Gastroesophageal sphincter (tissue), 4 donors: ENCODE results near the gene SLC26A3. TPM values are rescaled to one million over a fixed set of nuclear protein-coding genes. Genes with fewer than 3 reads are reported as not detected.

Experiments used
- ATAC-seq: fragments of 150-250 bp; one replicate; pipeline ENCODE4 v1.9.1; 2016; ENCODE audit warnings: mild to moderate bottlenecking, moderate library complexity
- H3K27ac ChIP-seq, 4 donors: fragments of 200-600 bp; sonication (generic) in 3 of 4; 1 replicate in 3 of 4; 2 replicates in 1 of 4; pipeline ENCODE4 v1.5.1; 2016 to 2019
- H3K27me3 ChIP-seq: fragments of 200-600 bp; sonication (generic); one replicate; pipeline ENCODE4 v1.5.1; 2019
- H3K36me3 ChIP-seq, 2 donors: fragments of 200-600 bp; sonication (generic); one replicate each; pipeline ENCODE4 v1.5.1; 2019; ENCODE audit warnings: control low read depth in 1 of 2
- H3K4me1 ChIP-seq, 3 donors: fragments of 200-600 bp; sonication (generic); 1 replicate in 2 of 3; 2 replicates in 1 of 3; pipeline ENCODE4 v1.5.1; 2016 to 2019; ENCODE audit warnings: control low read depth in 2 of 3
- H3K4me3 ChIP-seq, 2 donors: fragments of 200-600 bp; sonication (generic); one replicate each; pipeline ENCODE4 v1.5.1; 2019; ENCODE audit warnings: mild to moderate bottlenecking in 1 of 2, moderate library complexity in 1 of 2
- H3K9me3 ChIP-seq, 3 donors: fragments of 200-600 bp; sonication (generic); one replicate each; pipeline ENCODE4 v1.5.1; 2017 to 2019; ENCODE audit warnings: control low read depth in 2 of 3
- EP300 ChIP-seq: sonication (generic); formaldehyde crosslinking; IDR thresholded peaks from one replicate; pipeline ENCODE4 v1.6.1; 2017; ENCODE audit warnings: antibody characterized with exemption, mild to moderate bottlenecking
- POLR2A ChIP-seq, 2 donors: fragments of 450-650 bp; IDR thresholded peaks; one replicate each; pipeline ENCODE4 v1.6.1; 2017; ENCODE audit warnings: antibody characterized with exemption in 2 of 2, mild to moderate bottlenecking in 2 of 2, moderate library complexity in 1 of 2
- POLR2AphosphoS5 ChIP-seq: sonication (generic); formaldehyde crosslinking; IDR thresholded peaks from one replicate; pipeline ENCODE4 v1.6.1; 2017; ENCODE audit warnings: antibody characterized with exemption
- WGBS, 2 donors: methylation state at CpG; one replicate each; pipeline ENCODE4 v1.1.5; 2018; ENCODE audit warnings: low coverage in 1 of 2; 5-methylcytosine and 5-hydroxymethylcytosine counted together
- total RNA-seq, 4 donors: library from RNA; depleted of rRNA; stranded (reverse); fragments of >200 nt; gene quantifications; one replicate each; pipeline ENCODE4 v1.1.0, GENCODE V29; 2016
- TF ChIP-seq, protein P1 (sequence below), 4 experiments: fragments of 200-600 bp in 2 of 4; fragments of 450-650 bp in 2 of 4; sonication (generic) in 1 of 4; IDR thresholded peaks; one replicate each; pipeline ENCODE4 v1.5.1; 2017 to 2019; ENCODE audit warnings: antibody characterized with exemption in 4 of 4, mild to moderate bottlenecking in 2 of 4, moderate library complexity in 2 of 4

The SLC26A3 gene
- total RNA-seq, 4 donors from 2014 or later = 0.81 to 13.1 (median 8.6) TPM

DNA sequence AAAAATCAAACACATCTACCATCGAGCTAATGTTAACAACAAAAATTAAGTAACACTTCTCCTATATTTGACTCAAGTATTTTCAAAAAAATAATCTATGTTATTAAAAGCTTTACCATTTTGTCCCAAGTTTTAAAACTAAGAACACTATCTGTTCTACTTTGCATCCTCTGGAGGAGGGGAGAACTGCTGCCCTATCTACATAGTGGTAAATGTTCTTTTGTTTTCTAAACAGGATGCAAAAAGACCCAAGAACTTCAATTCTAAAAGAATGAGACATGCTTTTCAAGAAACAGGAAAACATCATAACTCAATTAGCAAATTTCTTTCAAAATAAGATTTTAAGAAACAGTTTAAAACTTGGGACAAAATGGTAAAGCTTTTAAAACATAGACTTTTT lies 14.8 kb downstream of the SLC26A3 start:
- WGBS, 2 donors = 38 to 86% methylated on average over 1 of the region's 1 CpG
- Histone ChIP-seq H3K4me1 (peaks cover 5 to 41% (median 14%) of the 10 kb centered on the region in 3 donors), H3K27me3 (no peaks in the 10 kb centered on the region), H3K36me3 (no peaks in the 10 kb centered on the region), H3K4me3 (no peak overlapping the region), H3K9me3 (no peaks in the 10 kb centered on the region), H3K27ac (peak overlapping the region in 2 of 4 donors; percentile 78 to 81)
- ATAC-seq = no peak
- TF ChIP-seq POLR2A (IDR thresholded peaks at IDR 0.05) (no peak), POLR2AphosphoS5 (no peak), EP300 (no peak)
- TF ChIP-seq, protein P1, sequence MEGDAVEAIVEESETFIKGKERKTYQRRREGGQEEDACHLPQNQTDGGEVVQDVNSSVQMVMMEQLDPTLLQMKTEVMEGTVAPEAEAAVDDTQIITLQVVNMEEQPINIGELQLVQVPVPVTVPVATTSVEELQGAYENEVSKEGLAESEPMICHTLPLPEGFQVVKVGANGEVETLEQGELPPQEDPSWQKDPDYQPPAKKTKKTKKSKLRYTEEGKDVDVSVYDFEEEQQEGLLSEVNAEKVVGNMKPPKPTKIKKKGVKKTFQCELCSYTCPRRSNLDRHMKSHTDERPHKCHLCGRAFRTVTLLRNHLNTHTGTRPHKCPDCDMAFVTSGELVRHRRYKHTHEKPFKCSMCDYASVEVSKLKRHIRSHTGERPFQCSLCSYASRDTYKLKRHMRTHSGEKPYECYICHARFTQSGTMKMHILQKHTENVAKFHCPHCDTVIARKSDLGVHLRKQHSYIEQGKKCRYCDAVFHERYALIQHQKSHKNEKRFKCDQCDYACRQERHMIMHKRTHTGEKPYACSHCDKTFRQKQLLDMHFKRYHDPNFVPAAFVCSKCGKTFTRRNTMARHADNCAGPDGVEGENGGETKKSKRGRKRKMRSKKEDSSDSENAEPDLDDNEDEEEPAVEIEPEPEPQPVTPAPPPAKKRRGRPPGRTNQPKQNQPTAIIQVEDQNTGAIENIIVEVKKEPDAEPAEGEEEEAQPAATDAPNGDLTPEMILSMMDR (IDR thresholded peaks at IDR 0.05) = no peak

DNA sequence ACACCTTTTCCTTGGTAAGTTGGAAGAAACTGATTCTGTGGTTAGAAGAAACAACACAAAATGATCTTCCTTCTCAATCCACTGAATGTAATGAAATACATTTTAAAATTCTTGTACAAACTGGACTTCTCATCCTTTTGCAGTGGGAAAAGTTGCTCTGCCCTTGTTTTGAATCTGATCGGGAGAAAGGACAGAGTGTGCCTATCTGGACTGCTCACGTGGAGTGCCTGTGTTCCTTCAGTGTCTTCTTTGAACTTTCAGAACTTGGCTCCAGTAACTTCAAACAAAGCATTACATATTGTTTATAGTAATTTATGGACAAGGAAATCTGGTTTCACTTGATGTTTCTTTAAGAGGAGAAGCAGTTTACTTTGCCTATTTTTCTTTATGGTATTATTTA lies 17.1 kb downstream of the SLC26A3 start:
- ATAC-seq = peak; percentile 82
- peak overlapping the region; percentile 78 to 81 (median 80) for H3K27ac ChIP-seq

DNA sequence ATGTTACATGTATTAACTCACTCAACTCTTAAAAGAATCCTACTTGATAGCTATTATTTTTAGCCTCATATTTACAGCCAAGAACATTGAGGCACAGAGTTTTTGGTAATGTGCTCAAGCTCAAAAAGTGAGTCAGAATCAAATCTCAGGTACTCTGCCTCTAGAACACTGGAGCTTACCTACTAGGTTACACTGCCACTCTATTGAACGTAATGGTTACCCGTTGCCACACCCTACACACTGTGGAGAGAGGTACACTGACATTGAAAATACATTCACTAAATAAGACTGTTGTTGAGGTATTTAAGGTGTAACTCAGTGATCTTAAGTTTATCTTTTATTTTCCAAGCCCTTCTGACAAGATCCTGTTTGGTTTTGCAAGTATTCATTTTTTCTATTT lies 17.9 kb downstream of the SLC26A3 start:
- H3K27ac ChIP-seq = peak overlapping the region; percentile 78 to 81 (median 80)

More for the DNA sequence above, 17.1 kb downstream of the SLC26A3 start:
- Histone ChIP-seq H3K36me3 (no peaks in the 10 kb centered on the region), H3K27me3 (no peaks in the 10 kb centered on the region), H3K9me3 (no peaks in the 10 kb centered on the region), H3K4me1 (peaks cover 5 to 41% (median 14%) of the 10 kb centered on the region in 3 donors), H3K4me3 (no peak overlapping the region)
- TF ChIP-seq POLR2AphosphoS5 (peak; percentile 84), EP300 (peak; percentile 53), POLR2A (IDR thresholded peaks at IDR 0.05) (no peak)
- TF ChIP-seq, protein P1 (IDR thresholded peaks at IDR 0.05) = no peak
- WGBS, 2 donors = 5 to 10% methylated on average over 2 of the region's 2 CpGs

DNA sequence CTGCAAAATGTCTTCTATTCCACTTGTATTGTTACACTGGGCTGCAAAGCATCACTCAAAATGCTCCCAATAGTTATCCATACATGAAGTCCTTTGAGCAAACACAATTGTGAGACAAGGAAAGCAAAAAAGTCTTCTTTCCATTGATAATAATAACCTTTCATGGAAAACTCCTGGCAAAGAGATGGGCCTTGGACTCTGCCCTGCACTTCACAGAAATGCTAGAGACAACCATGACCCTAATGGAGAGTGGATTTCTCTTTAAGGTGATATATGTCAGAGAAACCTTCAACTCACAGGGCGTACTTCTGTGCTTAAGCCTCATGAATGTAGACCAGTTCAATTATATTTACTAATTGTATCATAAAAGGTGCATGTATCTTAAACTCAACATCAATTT lies 19.4 kb downstream of the SLC26A3 start:
- Histone ChIP-seq H3K4me1 (peaks cover 5 to 47% (median 14%) of the 10 kb centered on the region in 3 donors), H3K36me3 (no peaks in the 10 kb centered on the region), H3K27me3 (no peaks in the 10 kb centered on the region), H3K9me3 (no peaks in the 10 kb centered on the region), H3K4me3 (no peak overlapping the region), H3K27ac (no peak overlapping the region)
- WGBS, 2 donors = 90 to 92% methylated on average over 1 of the region's 1 CpG
- TF ChIP-seq EP300 (no peak), POLR2AphosphoS5 (no peak), POLR2A (IDR thresholded peaks at IDR 0.05) (no peak)
- TF ChIP-seq, protein P1 (IDR thresholded peaks at IDR 0.05) = no peak
- ATAC-seq = no peak

More for the DNA sequence above, 17.9 kb downstream of the SLC26A3 start:
- Histone ChIP-seq H3K9me3 (no peaks in the 10 kb centered on the region), H3K4me1 (peaks cover 5 to 41% (median 14%) of the 10 kb centered on the region in 3 donors), H3K4me3 (no peak overlapping the region), H3K36me3 (no peaks in the 10 kb centered on the region), H3K27me3 (no peaks in the 10 kb centered on the region)
- no peak for ATAC-seq
- WGBS, 2 donors = 65 to 100% methylated on average over 1 to 2 of the region's 2 CpGs
- TF ChIP-seq POLR2A (IDR thresholded peaks at IDR 0.05) (no peak), EP300 (no peak), POLR2AphosphoS5 (no peak)
- TF ChIP-seq, protein P1 (IDR thresholded peaks at IDR 0.05) = no peak

DNA sequence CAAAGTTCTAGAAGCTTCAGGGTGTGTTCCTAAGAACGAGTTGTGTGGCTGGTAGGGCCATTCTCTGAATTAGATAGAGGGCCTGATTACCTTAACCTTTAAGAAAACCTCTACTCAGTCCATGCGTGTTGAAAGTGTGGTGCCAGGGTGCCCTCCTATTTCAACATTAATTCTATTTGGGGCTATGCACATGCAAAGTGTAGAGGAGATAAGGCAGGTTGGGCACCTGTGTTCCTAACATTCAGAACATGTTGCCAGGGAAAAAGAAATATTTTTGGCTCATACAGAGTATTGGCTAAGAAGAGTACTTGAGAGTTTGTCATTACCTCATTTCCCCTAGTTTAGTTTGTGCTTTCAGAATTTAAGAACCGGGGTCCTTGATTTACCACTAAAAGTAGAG lies 20.6 kb downstream of the SLC26A3 start:
- no peak for ATAC-seq
- 71 to 78% methylated on average over 2 to 3 of the region's 3 CpGs for WGBS, 2 donors
- H3K4me1 ChIP-seq = peaks cover 5 to 36% (median 14%) of the 10 kb centered on the region in 3 donors

More for the DNA sequence above, 20.6 kb downstream of the SLC26A3 start:
- Histone ChIP-seq H3K27me3 (no peaks in the 10 kb centered on the region), H3K27ac (no peak overlapping the region), H3K9me3 (no peaks in the 10 kb centered on the region), H3K36me3 (no peaks in the 10 kb centered on the region), H3K4me3 (no peak overlapping the region)
- no peak for TF ChIP-seq EP300
- TF ChIP-seq POLR2A (IDR thresholded peaks at IDR 0.05) = no peak
- TF ChIP-seq POLR2AphosphoS5 = no peak
- TF ChIP-seq, protein P1 (IDR thresholded peaks at IDR 0.05) = no peak
